Prostate gland (tissue), 2 donors: ENCODE measurements around the gene RUNX2.

ENCODE experiments used
- CTCF ChIP-seq, 4 experiments: fragments of 200-600 bp in 2 of 4; fragments of 450-650 bp in 2 of 4; sonication (generic) in 2 of 4; IDR thresholded peaks; 1 replicate in 3 of 4; 2 replicates in 1 of 4; pipeline ENCODE4 v1.5.1; 2016 to 2019; ENCODE audit warnings: antibody characterized with exemption in 4 of 4, mild to moderate bottlenecking in 2 of 4, moderate library complexity in 2 of 4
- POLR2A ChIP-seq: fragments of 450-650 bp; IDR thresholded peaks from one replicate; pipeline ENCODE4 v1.6.1; 2016; ENCODE audit warnings: antibody characterized with exemption, mild to moderate bottlenecking

GRCh38 chr6:45326698-45327417 lies 1.3 kb upstream of the RUNX2 start:
- no peak for TF ChIP-seq CTCF (IDR thresholded peaks at IDR 0.05)
- no peak for TF ChIP-seq POLR2A
